GM18870 (cell line): ENCODE measurements around the gene CUEDC1.

ENCODE experiments used
- ATAC-seq: cut with Tn5 transposase; IDR thresholded peaks from one replicate; pipeline ENCODE4 v1.9.1; 2021; ENCODE audit warnings: moderate library complexity; ENCODE audit not compliant: unreplicated experiment

CUEDC1 gene

GRCh38 chr17:57918017-57918895 is 37.0 kb downstream of the CUEDC1 start:
- no peak for ATAC-seq

DNA sequence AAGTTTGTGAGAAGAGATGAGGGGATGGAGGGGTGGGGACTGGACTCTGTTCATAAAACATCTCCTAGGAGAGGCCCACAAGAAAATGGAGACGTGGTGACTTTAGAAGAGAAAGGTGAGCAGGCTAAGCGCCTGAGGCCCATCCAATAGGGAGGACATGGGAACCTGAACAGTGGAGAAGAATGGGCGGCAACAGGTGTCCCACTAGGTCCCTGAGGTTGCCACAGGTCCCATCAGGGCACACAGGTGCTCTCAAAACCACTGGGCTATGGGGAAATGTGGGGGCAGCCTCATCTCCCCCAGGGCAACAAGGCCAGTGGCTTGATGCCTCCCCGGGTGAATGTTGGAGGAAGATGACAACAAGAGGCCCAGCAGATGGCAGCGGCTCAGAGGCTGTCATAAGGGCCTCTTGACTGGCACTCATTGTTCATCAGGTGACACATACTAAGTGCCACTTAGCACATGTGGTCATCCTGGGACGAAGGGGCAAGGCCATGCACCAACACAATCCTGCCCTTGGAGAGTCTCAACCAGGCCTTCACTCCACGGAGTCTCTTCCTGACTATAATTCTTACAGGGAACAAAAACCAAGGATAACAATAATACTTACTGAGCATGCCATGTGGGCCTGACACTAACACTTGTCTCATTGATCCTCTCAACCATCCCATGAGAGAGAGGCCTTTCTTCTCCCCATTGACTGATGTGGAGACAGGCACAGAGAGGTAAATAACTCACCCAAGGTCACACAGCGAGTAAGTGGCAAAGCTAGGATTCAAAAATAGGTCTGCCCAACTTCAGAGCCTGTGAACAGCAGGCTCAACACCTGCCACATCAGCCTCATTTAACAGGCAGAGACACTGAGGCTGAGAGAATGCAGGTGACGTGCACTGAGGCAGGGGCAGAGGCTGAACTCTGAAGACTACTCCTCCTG is 38.0 kb downstream of the CUEDC1 start:
- ATAC-seq: no peak

- ATAC-seq: no peak
Measured at GRCh38 chr17:57915985-57916757, 39.0 kb downstream of the CUEDC1 start.

- no peak for ATAC-seq
Measured at GRCh38 chr17:57915544-57915943, 39.7 kb downstream of the CUEDC1 start.

DNA sequence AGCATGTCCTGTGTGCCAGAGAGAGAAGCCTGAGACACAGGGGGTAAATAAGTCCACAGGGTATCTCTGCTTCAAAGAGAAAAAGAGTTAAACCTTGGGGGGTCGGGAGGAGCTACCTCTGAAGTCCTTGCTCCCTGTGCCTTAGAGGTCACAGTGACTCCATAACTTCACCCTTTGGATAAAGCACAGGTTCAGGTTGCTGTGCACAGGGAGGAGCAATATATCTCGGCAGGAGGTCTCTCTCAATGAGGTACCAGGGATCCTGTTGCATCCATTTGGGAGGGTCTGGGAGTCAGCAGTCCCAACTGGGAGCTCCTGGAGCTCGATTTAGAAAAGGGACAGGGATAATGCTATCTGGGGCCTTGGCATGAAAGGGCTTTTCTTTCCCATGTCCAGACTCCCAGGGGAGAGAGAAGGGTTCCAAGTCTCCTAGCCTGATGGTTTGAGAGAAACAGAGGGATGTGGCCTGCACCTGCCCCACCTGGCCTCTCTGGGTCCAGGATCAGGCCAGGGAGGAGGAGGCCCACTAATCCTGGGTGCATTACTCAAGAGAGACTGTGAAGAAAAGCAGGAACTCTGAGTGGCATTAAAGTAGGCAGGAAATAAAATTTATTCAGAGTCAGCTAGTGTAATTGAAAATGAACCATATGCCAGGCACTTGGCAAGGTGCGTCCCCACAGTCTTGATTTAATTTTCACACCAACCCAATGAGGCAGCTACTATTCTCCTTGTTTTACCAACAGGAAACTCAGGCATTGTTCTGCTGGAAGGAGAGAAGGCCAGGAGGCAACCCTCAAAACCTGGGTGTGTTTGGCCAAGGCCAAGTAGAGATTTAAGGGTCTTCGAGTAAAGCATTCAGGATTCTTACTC is 40.7 kb downstream of the CUEDC1 start:
- ATAC-seq: no peak

DNA sequence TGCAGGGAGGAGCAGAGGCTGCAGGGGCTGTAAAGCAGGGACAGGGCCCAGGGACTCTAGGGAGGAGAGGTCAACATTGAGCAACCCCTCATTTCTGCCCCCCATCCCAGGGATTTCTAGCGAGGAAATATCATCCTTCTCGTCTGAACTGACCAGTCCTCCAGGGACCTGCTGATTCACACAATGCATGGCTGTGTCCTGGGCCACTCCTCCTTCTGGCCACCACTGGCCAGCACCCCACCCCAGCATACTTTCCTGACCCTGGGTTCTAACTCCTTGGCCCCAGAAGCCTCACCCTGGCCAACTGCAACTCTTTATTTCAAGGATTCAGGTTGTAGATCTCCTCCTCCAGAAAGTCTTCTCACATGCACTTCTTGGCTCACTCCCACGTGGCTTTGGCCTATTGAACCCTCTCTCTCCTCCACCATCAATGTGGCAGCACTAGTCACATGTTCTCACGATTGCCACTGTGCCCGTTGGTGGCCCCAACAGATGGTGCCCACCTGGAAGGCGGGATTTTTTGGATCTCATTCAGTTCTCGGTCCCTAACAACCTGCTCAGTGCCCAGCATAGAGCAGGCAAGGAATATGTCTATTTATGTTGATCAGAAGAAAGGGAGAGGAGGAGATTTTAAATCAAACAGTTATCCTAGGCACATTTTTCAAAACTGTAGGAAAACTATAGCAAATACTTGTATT is 41.5 kb downstream of the CUEDC1 start:
- ATAC-seq: no peak

DNA sequence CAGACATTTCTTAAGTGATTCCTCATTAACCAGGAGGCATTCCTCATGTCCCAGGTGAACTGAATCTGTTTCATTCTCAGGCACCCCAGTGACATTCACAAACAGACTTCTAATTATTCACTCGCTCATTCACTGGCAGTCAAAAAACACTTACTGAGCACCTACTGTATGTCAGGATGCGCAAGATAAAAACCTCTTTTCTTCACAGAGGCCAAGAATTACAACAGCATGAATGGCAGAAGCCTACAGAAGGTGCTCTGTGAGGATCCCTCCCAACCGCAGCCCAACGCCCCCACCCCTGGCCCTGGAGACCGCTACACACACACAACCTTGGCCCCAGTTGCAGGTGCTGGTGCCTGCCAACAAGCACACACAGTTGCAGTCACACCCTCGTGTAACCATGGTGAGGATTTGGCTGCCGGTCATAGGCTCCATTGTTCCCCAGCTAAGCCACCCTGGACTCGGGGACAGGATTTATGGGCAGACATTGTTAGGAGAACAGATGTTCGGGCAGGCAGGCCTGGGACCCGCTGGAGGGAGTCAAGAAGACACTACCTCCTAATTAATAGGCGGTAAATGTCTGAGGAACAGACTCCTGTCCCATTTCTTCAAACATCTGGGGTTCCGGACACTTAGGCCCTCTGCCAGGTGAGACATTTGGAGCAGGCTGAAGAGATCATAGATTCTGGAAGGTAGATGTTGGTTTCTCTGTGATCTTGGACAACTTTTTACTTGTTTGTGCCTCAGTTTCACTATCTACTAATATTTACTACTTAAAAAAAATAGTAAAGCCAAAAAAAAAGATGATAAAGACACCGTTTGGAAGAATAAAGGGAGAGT is 43.2 kb downstream of the CUEDC1 start:
- ATAC-seq: no peak

DNA sequence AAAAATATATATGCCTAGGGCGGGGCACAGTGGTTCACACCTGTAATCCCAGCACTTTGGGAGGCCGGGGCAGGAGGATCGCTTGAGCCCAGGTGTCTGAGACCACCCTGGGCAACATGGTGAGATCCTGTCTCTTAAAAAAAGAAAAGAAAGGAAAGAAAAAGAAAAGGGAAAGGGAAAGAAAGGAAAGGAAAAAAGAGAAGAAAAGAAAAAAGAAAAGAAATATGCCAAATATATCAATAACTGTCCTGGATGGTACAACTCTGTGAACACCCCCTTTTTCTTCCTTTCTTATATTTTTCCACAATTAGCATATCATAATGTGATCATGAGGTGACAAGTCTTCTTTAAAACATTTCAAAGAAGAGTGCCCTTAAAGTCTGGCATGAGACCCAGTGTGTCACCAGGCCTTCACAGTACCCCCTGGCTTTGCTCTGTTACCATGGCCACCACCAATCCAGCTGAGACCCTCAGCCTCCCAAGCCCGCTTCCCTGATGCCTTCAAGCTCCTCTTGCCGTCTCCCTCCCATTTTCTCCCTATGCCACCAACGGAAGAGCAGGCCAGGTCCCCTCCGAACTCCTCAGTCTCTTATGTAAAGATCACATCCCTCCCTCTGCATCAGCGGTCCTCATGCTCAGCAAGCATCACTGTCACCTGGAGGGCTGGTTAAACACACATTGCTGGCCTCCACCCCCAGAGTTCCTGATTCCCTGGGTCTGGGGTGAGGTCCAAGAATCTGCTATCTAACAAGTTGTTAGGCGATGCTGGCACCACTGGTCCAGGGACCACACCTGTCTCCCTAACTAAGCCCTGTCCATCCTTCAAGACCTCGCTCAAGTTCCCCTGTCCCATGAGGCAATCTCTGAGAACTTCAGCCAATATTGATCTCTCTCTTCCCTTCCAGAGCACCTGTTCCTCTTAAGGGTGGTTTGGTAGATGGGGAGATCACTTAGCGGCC is 44.5 kb downstream of the CUEDC1 start:
- ATAC-seq: no peak

- ATAC-seq: no peak
Measured at GRCh38 chr17:57909551-57909950, 45.7 kb downstream of the CUEDC1 start.

GRCh38 chr17:57908278-57908677 is 46.9 kb downstream of the CUEDC1 start:
- ATAC-seq: no peak

DNA sequence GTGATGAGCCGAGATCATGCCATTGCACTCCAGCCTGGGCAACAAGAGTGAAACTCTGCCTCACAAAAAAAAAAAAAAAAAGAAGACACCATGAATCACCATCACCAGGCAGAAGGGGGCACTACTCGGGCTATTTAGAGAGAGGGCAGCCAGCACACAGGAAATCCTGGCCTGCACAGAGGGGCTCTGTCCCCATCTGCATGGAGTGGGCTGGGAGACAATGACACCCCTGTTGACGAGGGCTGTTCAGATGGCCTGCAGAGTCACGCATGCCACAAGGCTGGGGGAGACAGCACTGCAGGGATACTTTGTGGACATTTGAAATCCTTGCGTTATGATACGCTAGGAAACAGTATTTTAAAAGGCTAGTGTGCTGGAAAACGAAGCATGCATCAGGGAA is 48.3 kb downstream of the CUEDC1 start:
- no peak for ATAC-seq

DNA sequence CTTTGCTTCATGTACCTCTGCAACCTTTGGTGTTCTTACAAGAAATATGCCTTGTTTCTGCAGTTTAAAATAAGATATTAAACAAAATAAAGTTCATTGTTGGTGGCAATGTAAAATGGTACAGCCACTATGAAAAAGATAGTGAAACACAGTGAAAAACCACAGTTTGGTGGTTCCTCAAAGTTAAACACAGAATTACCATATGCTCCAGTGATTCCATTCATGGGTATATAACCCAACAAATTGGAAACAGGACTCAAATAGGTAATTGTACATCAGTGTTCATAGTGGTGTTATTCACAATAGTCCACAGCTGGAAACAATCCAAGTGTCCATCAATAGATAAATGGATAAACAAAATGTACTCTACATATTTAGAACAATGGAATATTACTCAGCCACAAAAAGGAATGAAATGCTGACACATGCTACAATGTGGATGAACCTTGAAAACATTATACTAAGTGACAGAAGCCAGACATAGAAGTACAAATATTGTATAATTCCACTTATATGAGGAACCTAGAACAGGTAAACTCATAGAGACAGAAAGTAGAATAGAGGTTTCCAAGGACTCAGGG is 49.2 kb downstream of the CUEDC1 start:
- no peak for ATAC-seq

DNA sequence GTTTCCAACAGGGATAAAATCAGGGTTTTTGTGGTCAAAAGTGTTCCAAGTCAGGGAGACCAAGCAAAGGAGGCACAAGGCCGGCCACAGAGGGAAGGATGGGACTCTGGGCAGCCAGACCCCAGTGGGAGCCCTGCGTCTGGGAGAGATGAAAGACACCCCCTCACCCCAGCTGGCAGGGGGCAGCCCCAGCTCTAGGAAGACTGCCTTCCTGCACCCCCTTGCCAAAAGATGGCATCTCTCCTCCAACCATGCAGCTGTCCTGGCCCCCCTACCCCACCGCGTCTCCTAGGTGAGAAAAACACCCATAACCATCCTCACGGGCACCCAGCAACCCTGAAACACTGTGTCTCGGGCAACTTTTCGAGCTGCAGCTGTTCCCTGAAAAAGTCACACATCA is 51.3 kb downstream of the CUEDC1 start:
- ATAC-seq: no peak

DNA sequence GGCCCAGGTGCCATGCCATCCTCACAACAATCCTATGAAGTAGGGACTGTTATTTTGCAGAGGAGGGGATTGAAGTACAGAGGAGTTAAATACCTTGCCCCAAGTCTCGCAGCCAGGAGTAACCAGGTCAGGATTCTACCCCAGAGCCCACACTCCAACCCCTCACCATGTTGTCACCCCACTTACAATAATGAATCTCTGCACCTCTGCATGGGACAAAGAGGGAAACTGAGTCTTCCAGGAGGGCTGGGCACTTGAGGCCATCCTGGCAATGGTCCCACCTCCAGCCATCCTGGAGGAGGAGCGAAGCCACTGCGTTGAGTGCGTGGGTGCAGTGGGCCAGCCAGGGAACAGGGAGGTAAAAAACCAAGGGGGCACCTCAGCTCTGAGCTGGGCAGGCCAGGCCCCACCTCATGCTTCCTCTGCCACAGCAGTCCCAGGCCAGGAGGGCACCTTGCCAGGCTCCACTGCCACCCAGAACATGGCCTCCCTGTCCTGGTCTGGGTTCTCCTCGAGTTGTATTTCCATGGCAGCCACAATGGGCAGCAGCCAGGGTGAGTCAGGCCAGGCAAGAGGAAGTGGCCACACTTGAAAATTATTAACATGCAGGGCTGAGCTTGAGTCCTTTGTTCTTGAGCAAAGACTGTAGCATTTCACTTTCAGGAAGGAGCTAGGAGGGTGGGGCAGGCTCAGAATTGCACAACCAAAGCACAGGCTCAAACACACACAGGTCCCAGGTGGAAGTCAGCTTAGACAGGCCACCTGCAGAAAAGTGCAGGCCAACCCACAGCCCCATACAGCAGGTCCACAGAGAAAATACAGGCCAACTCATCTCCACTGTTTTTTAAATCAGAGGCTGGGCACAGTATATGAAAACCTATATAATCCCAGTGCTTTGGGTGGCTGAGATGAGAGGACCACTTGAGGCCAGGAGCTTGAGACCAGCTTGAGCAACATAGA is 52.1 kb downstream of the CUEDC1 start:
- peak; percentile 46 for ATAC-seq

GRCh38 chr17:57902117-57902799 is 53.0 kb downstream of the CUEDC1 start:
- ATAC-seq: peak; percentile 62
